NCI-H187 (cell line): ENCODE results near the gene SPEF2.

ENCODE experiments used
- DNase-seq, 2 experiments: peaks; one replicate each; lab custom pipeline; 2025; lab: John Stamatoyannopoulos, UW

Gene SPEF2

GRCh38 chr5:35856765-35857351 is 239.2 kb downstream of the SPEF2 start, which contains the start of gene IL7R:
TSS of gene IL7R (plus strand) at chr5:35856891. CDS start at chr5:35856978, 87 bp downstream.
- DNase-seq, result no peak

DNA sequence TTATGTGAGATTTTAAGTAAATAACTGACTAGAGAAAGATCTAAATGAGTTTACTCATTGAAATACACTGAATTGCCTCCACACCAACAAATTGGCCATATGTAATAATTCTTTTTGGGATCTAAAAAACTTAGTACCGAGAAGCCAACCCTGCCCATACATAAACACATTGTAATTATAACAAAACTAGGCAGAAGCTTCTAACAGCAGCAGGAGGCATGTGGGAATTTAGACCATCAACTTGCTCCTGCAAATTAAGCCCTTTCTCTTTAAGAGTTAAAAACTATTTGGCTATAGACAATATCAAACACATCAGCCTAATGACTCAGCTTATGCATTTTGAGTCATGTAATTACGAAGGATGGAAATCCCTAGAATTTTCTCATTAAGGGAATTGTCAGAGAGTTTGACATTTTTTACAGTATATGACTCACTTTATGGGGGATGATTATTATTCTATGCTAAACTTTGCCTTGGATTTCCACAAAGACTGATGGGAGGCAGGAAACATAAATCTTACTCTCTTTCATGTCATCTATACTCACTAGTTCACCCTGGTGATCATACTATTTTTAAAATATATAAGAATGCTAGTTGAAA is 240.0 kb downstream of the SPEF2 start:
- no peak for DNase-seq

GRCh38 chr5:35859101-35859661 is 241.5 kb downstream of the SPEF2 start:
- DNase-seq, result no peak

- no peak for DNase-seq
These were observed 243.0 kb downstream of the SPEF2 start for GRCh38 chr5:35860686-35861085.

DNA sequence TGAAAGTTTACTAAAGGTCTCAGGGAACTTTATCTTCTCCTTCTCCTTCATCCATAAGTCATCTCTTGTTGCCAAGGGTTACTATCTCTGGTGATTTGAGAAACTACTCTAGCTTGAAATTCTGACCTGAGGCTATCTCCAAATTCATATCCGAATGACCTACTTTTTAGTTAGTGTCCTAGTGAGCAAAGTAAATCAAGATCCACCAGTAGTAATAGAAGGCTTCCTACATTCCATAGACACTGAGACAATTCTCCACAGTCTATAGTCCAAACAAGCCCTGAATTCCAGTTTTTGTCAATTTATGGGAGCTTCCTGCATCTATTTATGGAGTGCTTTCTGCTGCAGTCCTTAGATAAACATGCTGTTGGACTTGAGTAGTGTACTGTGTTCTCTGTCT is 244.1 kb downstream of the SPEF2 start:
- DNase-seq, result no peak

DNA sequence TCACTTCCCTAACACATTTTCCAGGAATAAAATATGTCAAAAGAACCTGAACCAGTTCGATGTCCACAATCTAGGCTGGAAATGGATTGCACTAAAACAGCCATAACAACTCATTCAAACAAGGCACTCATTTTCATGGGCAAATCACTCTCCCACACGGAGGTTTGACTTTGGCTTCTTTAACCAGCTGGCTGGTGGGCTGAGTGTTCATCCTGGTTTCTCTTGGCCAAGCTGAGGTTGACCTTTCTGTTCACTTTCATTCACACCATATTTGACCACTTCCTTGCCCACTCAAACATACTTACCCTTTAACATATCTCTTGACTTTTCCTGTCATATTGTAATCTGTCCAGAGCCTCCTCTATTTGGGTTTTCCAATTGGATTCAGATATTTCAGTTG is 244.5 kb downstream of the SPEF2 start:
- DNase-seq, result no peak

DNA sequence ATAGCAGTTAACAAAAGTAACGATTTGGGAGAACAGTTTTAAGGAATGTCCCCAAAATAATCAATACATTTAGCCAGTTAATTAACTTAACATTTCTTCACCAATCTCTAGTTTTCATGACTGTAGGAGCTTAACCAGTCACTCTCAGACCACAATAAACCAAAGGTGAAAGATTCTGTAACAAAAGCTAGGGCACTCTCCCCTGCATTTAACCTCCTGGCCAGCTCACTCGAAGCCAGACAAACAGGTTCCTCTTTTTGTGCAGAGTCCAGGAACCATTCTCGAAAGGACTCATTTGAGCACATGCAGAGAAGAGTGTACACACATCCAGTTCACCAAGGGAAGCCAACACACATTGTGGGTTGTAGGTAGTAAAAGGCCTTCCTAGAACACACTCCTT is 245.5 kb downstream of the SPEF2 start:
- DNase-seq, result no peak
